K562 (cell line): ENCODE data around the gene C12orf75. TPM values are rescaled to one million over a fixed set of nuclear protein-coding genes. Genes with fewer than 3 reads are reported as not detected.

Experiments
- ARID3B ChIP-seq: fragments of 250-450 bp; sonication (Bioruptor Pico); IDR thresholded peaks from 2 replicates; pipeline ENCODE4 v1.4.0; 2020; ENCODE audit warnings: borderline replicate concordance
- BRD9 ChIP-seq: fragments of 450-650 bp; IDR thresholded peaks from 2 replicates; pipeline ENCODE4 v1.6.1; 2018; ENCODE audit warnings: low read depth; ENCODE audit not compliant: partially characterized antibody
- CEBPB ChIP-seq: fragments of 450-650 bp; IDR thresholded peaks from 2 replicates; pipeline ENCODE4 v1.6.1; 2016; ENCODE audit warnings: missing genetic modification characterization, missing compliant biosample characterization
- CEBPG ChIP-seq, 3 experiments: fragments of 200-800 bp in 1 of 3; sonication (Bioruptor generic) in 1 of 3; sonication (generic) in 1 of 3; formaldehyde crosslinking in 1 of 3; IDR thresholded peaks in 2 of 3; conservative IDR thresholded peaks in 1 of 3; 2 replicates each; pipeline versions ENCODE4 v1.6.1 to v1.8.0; 2016 to 2022; ENCODE audit warnings: missing compliant biosample characterization in 2 of 3, missing genetic modification characterization in 2 of 3, mild to moderate bottlenecking in 1 of 3, missing genetic modification reagents in 1 of 3
- DDX20 ChIP-seq: fragments of 450-650 bp; IDR thresholded peaks from 2 replicates; pipeline ENCODE4 v1.6.1; 2016; ENCODE audit warnings: missing genetic modification characterization, low read depth, mild to moderate bottlenecking, missing compliant biosample characterization, moderate library complexity
- DLX4 ChIP-seq: fragments of 250-450 bp; sonication (Bioruptor Pico); IDR thresholded peaks from 2 replicates; pipeline ENCODE4 v1.6.1; 2021; ENCODE audit warnings: mild to moderate bottlenecking
- HMG20A ChIP-seq: fragments of 450-650 bp; formaldehyde crosslinking; conservative IDR thresholded peaks from 2 replicates; pipeline ENCODE4 v1.4.0; 2020; ENCODE audit warnings: mild to moderate bottlenecking, mixed read lengths
- MTA3 ChIP-seq: fragments of 450-650 bp; formaldehyde crosslinking; IDR thresholded peaks from 2 replicates; pipeline ENCODE4 v1.6.1; 2017; ENCODE audit warnings: mild to moderate bottlenecking, borderline replicate concordance
- NKRF ChIP-seq: fragments of 450-650 bp; IDR thresholded peaks from 2 replicates; pipeline ENCODE4 v1.6.1; 2016; ENCODE audit warnings: borderline replicate concordance
- NONO ChIP-seq, 2 experiments: fragments of 200-400 bp in 1 of 2; fragments of 450-650 bp in 1 of 2; formaldehyde crosslinking in 1 of 2; IDR thresholded peaks; 2 replicates each; pipeline ENCODE4 v1.6.1; 2017; ENCODE audit warnings: low read depth in 2 of 2, mild to moderate bottlenecking in 2 of 2, moderate library complexity in 2 of 2, low read length in 1 of 2
- SNRNP70 ChIP-seq: fragments of 200-400 bp; formaldehyde crosslinking; optimal IDR thresholded peaks from 2 replicates; pipeline ENCODE3; 2017; ENCODE audit warnings: low read depth, low read length
- SP1 ChIP-seq: sonication (generic); formaldehyde crosslinking; IDR thresholded peaks from 2 replicates; pipeline ENCODE4 v1.8.1; 2022; ENCODE audit warnings: mild to moderate bottlenecking, missing genetic modification reagents
- TSHZ1 ChIP-seq: fragments of 250-450 bp; sonication (Bioruptor Pico); IDR thresholded peaks from 2 replicates; pipeline ENCODE4 v1.4.0; 2020; ENCODE audit warnings: mild to moderate bottlenecking, moderate library complexity
- ZC3H11A ChIP-seq: IDR thresholded peaks from 2 replicates; pipeline ENCODE4 v1.6.1; 2012; ENCODE audit warnings: low read depth, low read length, improper control_type of control experiment
- ZNF217 ChIP-seq: sonication (generic); formaldehyde crosslinking; IDR thresholded peaks from 2 replicates; pipeline ENCODE4 v1.8.0; 2022; ENCODE audit warnings: mild to moderate bottlenecking, missing genetic modification reagents
- ZNF224 ChIP-seq: sonication (generic); formaldehyde crosslinking; IDR thresholded peaks from 2 replicates; pipeline ENCODE4 v1.8.0; 2022; ENCODE audit warnings: mild to moderate bottlenecking, missing genetic modification reagents
- ZNF707 ChIP-seq: fragments of 250-450 bp; sonication (Bioruptor Pico); conservative IDR thresholded peaks from 2 replicates; pipeline ENCODE4 v1.8.0; 2022; ENCODE audit warnings: inconsistent platforms, mild to moderate bottlenecking, moderate library complexity
- ZSCAN29 ChIP-seq: fragments of 450-650 bp; IDR thresholded peaks from 2 replicates; pipeline ENCODE4 v1.6.1; 2017
- polyA plus RNA-seq, 8 experiments: library from polyadenylated mRNA; depleted of rRNA in 4 of 8; stranded (reverse) in 5 of 8; unstranded in 3 of 8; fragments of >200 nt; fragmentation: Nextera tagmentation in 2 of 8; fragmentation: Illumina TruSeq in 1 of 8; extraction: Ambion mirVana in 2 of 8; extraction: Trizol in 1 of 8; gene quantifications; 2 replicates each; pipeline versions ENCODE4 v1.2.1 to v1.2.3, GENCODE V29; 2011 to 2014; ENCODE audit warnings: inconsistent platforms in 1 of 8, missing spikeins in 1 of 8
- total RNA-seq, 7 experiments: library from RNA; depleted of rRNA in 6 of 7; stranded (reverse); fragments of >200 nt in 6 of 7; fragmentation: Illumina TruSeq in 2 of 7; extraction: Trizol in 2 of 7; gene quantifications; 2 replicates each; pipeline versions ENCODE4 v1.2.1 to v1.2.3, GENCODE V29; 2011 to 2021; ENCODE audit warnings: low replicate concordance in 1 of 7

C12orf75 gene
- total and polyA plus RNA-seq, 9 of the 15 experiments (the other 6 are each of a cell fraction or from before 2014, with no cell fraction given), result 0.06 to 0.82 (median 0.26) TPM; not detected in 3

- no peak for TF ChIP-seq ZC3H11A
- TF ChIP-seq ZNF224 (CRISPR knock-in tag), result no peak
- no peak for TF ChIP-seq NONO (IDR thresholded peaks at IDR 0.05; ENCODE audit: low read depth in 2 of 2, low read length in 1 of 2)
- no peak for TF ChIP-seq BRD9
- TF ChIP-seq ARID3B (CRISPR knock-in tag), result no peak
- no peak for TF ChIP-seq CEBPG (CRISPR knock-in tag; IDR thresholded peaks at IDR 0.05)
- TF ChIP-seq CEBPG (tag; conservative IDR thresholded peaks at IDR 0.05 in 1 of 2, IDR thresholded peaks at IDR 0.05 in 1 of 2), result peak in 1 of 2 experiments; percentile 57; a peak in 2 of 4 replicates
- no peak for TF ChIP-seq SNRNP70
- no peak for TF ChIP-seq SP1 (CRISPR knock-in tag)
- TF ChIP-seq MTA3, result no peak
- peak; percentile 52 for TF ChIP-seq CEBPB (tag)
- no peak for TF ChIP-seq DDX20 (tag)
- TF ChIP-seq HMG20A (CRISPR knock-in tag), result no peak
- no peak for TF ChIP-seq ZSCAN29
- no peak for TF ChIP-seq NKRF
- TF ChIP-seq DLX4 (CRISPR knock-in tag), result no peak
- no peak for TF ChIP-seq ZNF707 (CRISPR knock-in tag)
- no peak for TF ChIP-seq ZNF217 (CRISPR knock-in tag)
- no peak for TF ChIP-seq TSHZ1
These were observed 2.4 kb downstream of the C12orf75 start (continued) for GRCh38 chr12:105332925-105333324.
